ENCODE measurements around the gene DBH.

DNA sequence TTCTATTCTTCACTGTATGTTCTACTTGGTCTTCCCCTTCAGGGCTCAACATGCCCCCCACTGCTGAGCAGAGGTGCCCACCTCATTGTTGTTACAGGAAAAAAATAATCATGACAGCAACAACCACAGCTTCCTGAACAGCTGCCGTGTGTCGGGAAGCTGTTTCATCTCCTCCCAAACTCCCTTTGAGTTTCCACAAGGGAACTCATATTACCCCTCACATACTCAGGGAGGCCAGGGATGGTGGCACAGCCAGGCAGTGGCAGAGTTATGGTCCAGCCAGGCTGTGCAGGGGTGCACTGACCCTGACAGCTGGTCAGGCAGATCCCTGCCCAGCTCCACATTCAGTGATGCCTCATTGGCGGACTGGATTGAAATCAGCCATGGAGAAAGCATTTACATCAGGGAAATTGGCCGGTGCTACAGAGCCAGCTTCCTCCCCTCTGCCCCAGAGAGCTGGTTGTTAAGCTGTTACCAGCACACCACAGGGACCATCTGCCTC is 64.7 kb downstream of the DBH start:
- TF ChIP-seq, protein P1, sequence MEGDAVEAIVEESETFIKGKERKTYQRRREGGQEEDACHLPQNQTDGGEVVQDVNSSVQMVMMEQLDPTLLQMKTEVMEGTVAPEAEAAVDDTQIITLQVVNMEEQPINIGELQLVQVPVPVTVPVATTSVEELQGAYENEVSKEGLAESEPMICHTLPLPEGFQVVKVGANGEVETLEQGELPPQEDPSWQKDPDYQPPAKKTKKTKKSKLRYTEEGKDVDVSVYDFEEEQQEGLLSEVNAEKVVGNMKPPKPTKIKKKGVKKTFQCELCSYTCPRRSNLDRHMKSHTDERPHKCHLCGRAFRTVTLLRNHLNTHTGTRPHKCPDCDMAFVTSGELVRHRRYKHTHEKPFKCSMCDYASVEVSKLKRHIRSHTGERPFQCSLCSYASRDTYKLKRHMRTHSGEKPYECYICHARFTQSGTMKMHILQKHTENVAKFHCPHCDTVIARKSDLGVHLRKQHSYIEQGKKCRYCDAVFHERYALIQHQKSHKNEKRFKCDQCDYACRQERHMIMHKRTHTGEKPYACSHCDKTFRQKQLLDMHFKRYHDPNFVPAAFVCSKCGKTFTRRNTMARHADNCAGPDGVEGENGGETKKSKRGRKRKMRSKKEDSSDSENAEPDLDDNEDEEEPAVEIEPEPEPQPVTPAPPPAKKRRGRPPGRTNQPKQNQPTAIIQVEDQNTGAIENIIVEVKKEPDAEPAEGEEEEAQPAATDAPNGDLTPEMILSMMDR (IDR thresholded peaks at IDR 0.05; ENCODE audit: insufficient read depth, low read length) = no peak
- TF ChIP-seq POLR2AphosphoS5 (IDR thresholded peaks at IDR 0.05; ENCODE audit: low read depth) (no peak), GABPA (IDR thresholded peaks at IDR 0.05; ENCODE audit: low read depth) (no peak), SPI1 (IDR thresholded peaks at IDR 0.05; ENCODE audit: borderline replicate concordance, low read depth) (no peak)
- TF ChIP-seq, protein P2, sequence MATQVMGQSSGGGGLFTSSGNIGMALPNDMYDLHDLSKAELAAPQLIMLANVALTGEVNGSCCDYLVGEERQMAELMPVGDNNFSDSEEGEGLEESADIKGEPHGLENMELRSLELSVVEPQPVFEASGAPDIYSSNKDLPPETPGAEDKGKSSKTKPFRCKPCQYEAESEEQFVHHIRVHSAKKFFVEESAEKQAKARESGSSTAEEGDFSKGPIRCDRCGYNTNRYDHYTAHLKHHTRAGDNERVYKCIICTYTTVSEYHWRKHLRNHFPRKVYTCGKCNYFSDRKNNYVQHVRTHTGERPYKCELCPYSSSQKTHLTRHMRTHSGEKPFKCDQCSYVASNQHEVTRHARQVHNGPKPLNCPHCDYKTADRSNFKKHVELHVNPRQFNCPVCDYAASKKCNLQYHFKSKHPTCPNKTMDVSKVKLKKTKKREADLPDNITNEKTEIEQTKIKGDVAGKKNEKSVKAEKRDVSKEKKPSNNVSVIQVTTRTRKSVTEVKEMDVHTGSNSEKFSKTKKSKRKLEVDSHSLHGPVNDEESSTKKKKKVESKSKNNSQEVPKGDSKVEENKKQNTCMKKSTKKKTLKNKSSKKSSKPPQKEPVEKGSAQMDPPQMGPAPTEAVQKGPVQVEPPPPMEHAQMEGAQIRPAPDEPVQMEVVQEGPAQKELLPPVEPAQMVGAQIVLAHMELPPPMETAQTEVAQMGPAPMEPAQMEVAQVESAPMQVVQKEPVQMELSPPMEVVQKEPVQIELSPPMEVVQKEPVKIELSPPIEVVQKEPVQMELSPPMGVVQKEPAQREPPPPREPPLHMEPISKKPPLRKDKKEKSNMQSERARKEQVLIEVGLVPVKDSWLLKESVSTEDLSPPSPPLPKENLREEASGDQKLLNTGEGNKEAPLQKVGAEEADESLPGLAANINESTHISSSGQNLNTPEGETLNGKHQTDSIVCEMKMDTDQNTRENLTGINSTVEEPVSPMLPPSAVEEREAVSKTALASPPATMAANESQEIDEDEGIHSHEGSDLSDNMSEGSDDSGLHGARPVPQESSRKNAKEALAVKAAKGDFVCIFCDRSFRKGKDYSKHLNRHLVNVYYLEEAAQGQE (IDR thresholded peaks at IDR 0.05; ENCODE audit: insufficient replicate concordance, low read depth) = no peak
